Activated CD8-positive, alpha-beta T cell treated with anti-CD3 and anti-CD28 coated beads for 36 hours (primary cell): Measurements from ENCODE around the gene ANXA10. TPM values are rescaled to one million over a fixed set of nuclear protein-coding genes. Genes with fewer than 3 reads are reported as not detected.

Experiments
- ATAC-seq: fragments of 200-7000 bp; cut with Tn5 transposase; one replicate; pipeline ENCODE4 v1.10.0; 2021; ENCODE audit warnings: mild to moderate bottlenecking, moderate library complexity
- CTCF ChIA-PET: fragments of 350-600 bp; sonication (Branson Sonifier 250); formaldehyde crosslinking; loops from one replicate; lab custom pipeline; 2021; ENCODE audit warnings: antibody characterized with exemption; lab: Charles Lee
- POLR2A ChIA-PET: fragments of 350-600 bp; sonication (Branson Sonifier 250); formaldehyde crosslinking; loops from one replicate; lab custom pipeline; 2021; ENCODE audit warnings: antibody characterized with exemption; lab: Charles Lee
- DNase-seq: peaks from one replicate; pipeline ENCODE4 v3.0.0-alpha.2; 2020
- H3K27ac Mint-ChIP-seq: one replicate; pipeline ENCODE4 v1.8.0; 2021; ENCODE audit warnings: mild to moderate bottlenecking, mixed read lengths
- H3K27me3 Mint-ChIP-seq: one replicate; pipeline ENCODE4 v1.8.0; 2021; ENCODE audit warnings: mixed read lengths
- H3K36me3 Mint-ChIP-seq: one replicate; pipeline ENCODE4 v1.8.0; 2021; ENCODE audit warnings: low read depth, mixed read lengths
- H3K4me1 Mint-ChIP-seq: one replicate; pipeline ENCODE4 v1.8.0; 2021; ENCODE audit warnings: low read depth, mixed read lengths
- H3K4me3 Mint-ChIP-seq: one replicate; pipeline ENCODE4 v1.8.0; 2021; ENCODE audit warnings: mild to moderate bottlenecking, moderate library complexity, mixed read lengths
- H3K9me3 Mint-ChIP-seq: one replicate; pipeline ENCODE4 v1.8.0; 2021; ENCODE audit warnings: mixed read lengths
- intact Hi-C: fragments of 100-400 bp; cut with micrococcal nuclease; formaldehyde crosslinking; loops from one replicate; pipeline ENCODE4 v1.10.0; 2022
- total RNA-seq, 2 experiments: library from RNA; stranded (reverse); gene quantifications; one replicate each; pipeline ENCODE4 v1.2.3, GENCODE V29; 2021
- TF ChIP-seq, protein P1 (sequence below): fragments of 200-600 bp; IDR thresholded peaks from one replicate; pipeline ENCODE4 v1.8.0; 2022; ENCODE audit warnings: antibody characterized with exemption, mild to moderate bottlenecking

ANXA10 gene
- total RNA-seq, 2 experiments from 2014 or later, result not detected

DNA sequence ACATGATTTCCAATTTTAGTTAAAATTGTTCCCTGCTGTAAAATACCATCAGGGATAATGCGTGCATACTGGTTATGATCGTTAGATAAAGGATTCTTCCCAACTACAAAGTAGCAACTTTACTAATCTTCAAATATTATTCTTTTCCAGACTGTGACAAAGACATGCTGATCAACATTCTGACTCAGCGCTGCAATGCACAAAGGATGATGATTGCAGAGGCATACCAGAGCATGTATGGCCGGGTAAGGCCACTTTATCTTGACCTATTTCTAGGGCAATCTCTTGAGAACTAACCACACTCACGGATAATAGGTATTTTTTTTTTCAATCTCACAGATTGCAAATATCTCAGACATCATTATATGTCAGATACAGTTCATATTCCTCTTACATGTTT, 47.0 kb downstream of the ANXA10 start:
- no peaks in the 10 kb centered on the region for H3K4me1 Mint-ChIP-seq
- no peak overlapping the region for H3K4me3 Mint-ChIP-seq
- no peak for DNase-seq
- CTCF ChIA-PET, result no interaction called here
- TF ChIP-seq, protein P1, sequence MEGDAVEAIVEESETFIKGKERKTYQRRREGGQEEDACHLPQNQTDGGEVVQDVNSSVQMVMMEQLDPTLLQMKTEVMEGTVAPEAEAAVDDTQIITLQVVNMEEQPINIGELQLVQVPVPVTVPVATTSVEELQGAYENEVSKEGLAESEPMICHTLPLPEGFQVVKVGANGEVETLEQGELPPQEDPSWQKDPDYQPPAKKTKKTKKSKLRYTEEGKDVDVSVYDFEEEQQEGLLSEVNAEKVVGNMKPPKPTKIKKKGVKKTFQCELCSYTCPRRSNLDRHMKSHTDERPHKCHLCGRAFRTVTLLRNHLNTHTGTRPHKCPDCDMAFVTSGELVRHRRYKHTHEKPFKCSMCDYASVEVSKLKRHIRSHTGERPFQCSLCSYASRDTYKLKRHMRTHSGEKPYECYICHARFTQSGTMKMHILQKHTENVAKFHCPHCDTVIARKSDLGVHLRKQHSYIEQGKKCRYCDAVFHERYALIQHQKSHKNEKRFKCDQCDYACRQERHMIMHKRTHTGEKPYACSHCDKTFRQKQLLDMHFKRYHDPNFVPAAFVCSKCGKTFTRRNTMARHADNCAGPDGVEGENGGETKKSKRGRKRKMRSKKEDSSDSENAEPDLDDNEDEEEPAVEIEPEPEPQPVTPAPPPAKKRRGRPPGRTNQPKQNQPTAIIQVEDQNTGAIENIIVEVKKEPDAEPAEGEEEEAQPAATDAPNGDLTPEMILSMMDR, result no peak
- H3K27me3 Mint-ChIP-seq, result peaks cover 8% of the 10 kb centered on the region
- POLR2A ChIA-PET, result no interaction called here
- H3K27ac Mint-ChIP-seq, result no peak overlapping the region
- no peaks in the 10 kb centered on the region for H3K36me3 Mint-ChIP-seq
- no peak for ATAC-seq
- no peaks in the 10 kb centered on the region for H3K9me3 Mint-ChIP-seq
- intact Hi-C loops, result no loop called here

DNA sequence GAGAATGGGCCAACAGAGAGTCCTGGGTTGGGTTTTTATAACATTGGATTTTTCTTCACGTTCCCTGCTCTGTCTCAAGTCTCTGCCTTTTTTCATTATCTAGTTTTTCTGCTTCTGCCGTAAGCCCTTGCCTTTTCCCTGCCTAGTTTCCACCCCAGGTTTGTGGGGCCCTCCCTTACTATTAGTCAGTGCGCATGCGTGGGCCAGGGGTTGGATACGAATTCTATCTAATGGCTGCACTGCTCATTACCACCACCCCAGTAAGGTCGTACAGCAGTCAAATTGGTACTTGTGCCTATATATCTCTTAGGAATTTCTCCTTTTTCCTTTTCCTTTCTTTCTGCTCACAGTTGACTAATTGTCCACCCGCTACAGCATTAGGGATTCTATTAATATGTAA, 49.4 kb downstream of the ANXA10 start:
- POLR2A ChIA-PET, result no interaction called here
- Mint-ChIP-seq H3K27ac (no peak overlapping the region), H3K4me1 (no peaks in the 10 kb centered on the region), H3K4me3 (no peak overlapping the region), H3K27me3 (peaks cover 6% of the 10 kb centered on the region), H3K9me3 (no peaks in the 10 kb centered on the region), H3K36me3 (no peaks in the 10 kb centered on the region)
- CTCF ChIA-PET, result no interaction called here
- DNase-seq (no peak), ATAC-seq (no peak)
- intact Hi-C loops, result no loop called here
- TF ChIP-seq, protein P1, result no peak

DNA sequence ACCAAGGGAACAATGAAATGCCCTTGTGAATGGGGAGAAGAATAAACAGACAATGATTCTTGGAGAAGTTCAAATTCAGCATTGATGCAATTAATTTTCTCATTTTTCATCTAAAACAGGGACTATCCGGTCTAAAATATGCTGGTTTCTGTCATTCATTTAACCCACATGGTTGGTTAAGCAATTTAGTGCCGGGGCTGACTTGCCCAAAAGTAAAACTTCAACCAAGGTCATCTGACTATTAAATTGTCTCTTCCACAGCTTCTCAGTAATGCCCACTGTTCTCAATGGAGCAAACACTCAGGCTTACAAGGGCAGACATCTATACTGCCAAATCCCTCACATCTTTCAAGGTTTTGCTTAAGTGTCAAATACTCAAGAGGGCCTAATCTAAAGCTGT, 51.3 kb downstream of the ANXA10 start:
- ATAC-seq, result no peak
- POLR2A ChIA-PET, result no interaction called here
- H3K27ac Mint-ChIP-seq, result no peak overlapping the region
- no peaks in the 10 kb centered on the region for H3K4me1 Mint-ChIP-seq
- H3K4me3 Mint-ChIP-seq, result no peak overlapping the region
- CTCF ChIA-PET, result interaction anchor here (1.2 kb wide), 1 partner anchor 10 kb away, joined by 3 read pairs; no protein-coding TSS in a partner anchor
- intact Hi-C loops, result no loop called here
- H3K27me3 Mint-ChIP-seq, result peaks cover 3% of the 10 kb centered on the region
- no peaks in the 10 kb centered on the region for H3K36me3 Mint-ChIP-seq
- no peaks in the 10 kb centered on the region for H3K9me3 Mint-ChIP-seq
- DNase-seq, result no peak
- TF ChIP-seq, protein P1, result no peak

DNA sequence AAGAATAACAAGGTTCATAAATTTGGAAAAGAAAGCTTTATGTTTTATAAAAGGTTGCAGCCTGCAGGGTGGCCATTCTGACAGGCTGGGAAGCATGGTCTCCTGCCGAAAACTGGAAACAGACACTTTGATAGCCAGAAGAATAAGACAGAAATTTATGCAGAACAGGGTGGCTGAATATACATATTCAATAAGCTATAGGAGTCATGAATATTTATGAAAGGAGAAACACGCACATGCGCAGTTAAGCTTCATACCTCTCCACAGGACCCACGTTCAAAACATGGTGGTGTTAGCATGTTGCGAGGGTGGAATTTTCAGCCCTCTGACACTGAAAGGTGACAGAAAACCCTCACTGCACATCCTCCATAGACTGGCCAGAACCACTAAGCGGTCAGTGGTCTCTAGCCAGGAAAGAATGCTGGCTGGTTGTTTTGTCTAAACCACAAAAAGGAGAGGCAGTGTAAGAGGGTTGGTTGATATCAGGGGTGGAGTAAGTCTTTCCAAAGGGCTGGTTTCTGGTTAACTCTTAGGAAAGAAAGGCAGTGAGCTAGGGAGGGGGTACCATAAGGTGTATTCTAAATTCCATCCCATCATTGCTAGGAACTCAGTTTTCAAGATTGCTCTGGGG, 58.2 kb downstream of the ANXA10 start:
- TF ChIP-seq, protein P1, result no peak
- intact Hi-C loops, result loop anchor here (5.0 kb wide), 1 partner anchor 1128 kb away; no protein-coding TSS in a partner anchor
- H3K27ac Mint-ChIP-seq, result no peak overlapping the region
- H3K4me3 Mint-ChIP-seq, result no peak overlapping the region
- H3K36me3 Mint-ChIP-seq, result no peaks in the 10 kb centered on the region
- DNase-seq, result no peak
- H3K27me3 Mint-ChIP-seq, result no peaks in the 10 kb centered on the region
- CTCF ChIA-PET, result no interaction called here
- POLR2A ChIA-PET, result no interaction called here
- H3K4me1 Mint-ChIP-seq, result peaks cover 5% of the 10 kb centered on the region
- no peak for ATAC-seq
- no peaks in the 10 kb centered on the region for H3K9me3 Mint-ChIP-seq

GRCh38 chr4:168151327-168151726, 59.0 kb downstream of the ANXA10 start:
- H3K27me3 Mint-ChIP-seq, result no peaks in the 10 kb centered on the region
- H3K4me3 Mint-ChIP-seq, result no peak overlapping the region
- no peak for DNase-seq
- H3K9me3 Mint-ChIP-seq, result no peaks in the 10 kb centered on the region
- intact Hi-C loops, result loop anchor here (5.0 kb wide), 1 partner anchor 1129 kb away; no protein-coding TSS in a partner anchor
- no peak overlapping the region for H3K27ac Mint-ChIP-seq
- CTCF ChIA-PET, result no interaction called here
- H3K36me3 Mint-ChIP-seq, result no peaks in the 10 kb centered on the region
- POLR2A ChIA-PET, result no interaction called here
- peaks cover 5% of the 10 kb centered on the region for H3K4me1 Mint-ChIP-seq
- no peak for ATAC-seq
- TF ChIP-seq, protein P1, result no peak
